ENCODE results near the gene H2BK1.

The H2BK1 gene

DNA sequence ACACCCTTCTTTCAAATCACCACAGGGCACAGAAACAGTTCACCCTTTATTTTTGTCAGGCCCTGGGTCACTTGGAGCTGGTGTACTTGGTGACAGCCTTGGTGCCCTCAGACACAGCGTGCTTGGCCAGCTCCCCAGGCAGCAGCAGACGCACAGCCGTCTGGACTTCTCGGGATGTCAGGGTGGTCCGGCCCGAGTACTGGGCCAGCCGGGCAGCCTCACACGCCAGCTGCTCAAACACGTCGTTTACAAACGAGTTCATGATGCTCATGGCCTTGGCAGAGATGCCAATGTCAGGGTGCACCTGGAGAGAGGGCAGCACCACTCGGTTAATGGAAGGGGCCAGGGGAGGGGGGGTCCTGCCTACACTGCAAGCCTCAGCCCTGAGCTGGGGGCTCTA lies 2.5 kb downstream of the H2BK1 start:
- H3K4me3 ChIP-seq (ENCODE audit: low read length): no peak overlapping the region
- TF ChIP-seq ZNF274 (IDR thresholded peaks at IDR 0.05; ENCODE audit: low read depth, low read length): no peak

DNA sequence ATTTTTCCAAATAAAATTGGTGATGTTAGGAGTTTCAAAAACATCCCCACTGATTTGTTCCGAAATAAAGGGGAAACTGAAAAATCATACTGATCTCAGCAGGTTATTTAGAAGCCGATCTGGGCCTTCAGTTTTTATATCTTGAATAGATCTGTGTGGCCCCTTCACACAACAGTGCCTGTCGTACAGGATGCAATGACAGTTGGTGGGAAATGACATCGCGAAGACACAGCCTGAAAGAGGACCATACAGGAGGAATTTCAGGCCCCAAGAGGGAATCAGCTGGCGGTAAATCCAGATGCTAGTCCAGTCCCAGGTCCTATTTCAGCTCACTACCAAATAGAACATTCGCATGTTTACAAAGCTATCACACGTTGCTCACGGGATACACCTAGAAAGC lies 3.0 kb downstream of the H2BK1 start:
- H3K4me3 ChIP-seq (ENCODE audit: low read length): no peak overlapping the region
- no peak for TF ChIP-seq ZNF274 (IDR thresholded peaks at IDR 0.05; ENCODE audit: low read depth, low read length)

DNA sequence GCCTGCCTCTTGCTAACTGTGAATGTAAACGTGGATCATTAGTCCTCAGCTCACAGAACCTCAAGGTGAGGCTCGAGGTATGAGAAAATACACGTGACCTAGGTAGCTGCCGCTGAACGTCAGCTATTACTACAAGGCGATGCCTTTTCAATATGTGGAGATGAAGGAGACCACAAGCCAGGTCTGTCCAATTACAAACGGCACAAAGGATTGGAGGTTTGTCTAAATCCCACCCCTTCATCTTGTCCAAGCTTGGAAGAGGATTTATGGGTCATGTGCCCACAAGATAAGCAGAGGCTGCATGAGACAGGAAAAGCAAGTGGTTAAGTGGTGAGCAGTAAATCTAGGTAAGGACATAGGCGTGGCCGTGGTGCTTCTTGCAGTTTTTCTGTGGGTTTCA lies 3.4 kb downstream of the H2BK1 start:
- no peak overlapping the region for H3K4me3 ChIP-seq (ENCODE audit: low read length)
- no peak for TF ChIP-seq ZNF274 (IDR thresholded peaks at IDR 0.05; ENCODE audit: low read depth, low read length)

DNA sequence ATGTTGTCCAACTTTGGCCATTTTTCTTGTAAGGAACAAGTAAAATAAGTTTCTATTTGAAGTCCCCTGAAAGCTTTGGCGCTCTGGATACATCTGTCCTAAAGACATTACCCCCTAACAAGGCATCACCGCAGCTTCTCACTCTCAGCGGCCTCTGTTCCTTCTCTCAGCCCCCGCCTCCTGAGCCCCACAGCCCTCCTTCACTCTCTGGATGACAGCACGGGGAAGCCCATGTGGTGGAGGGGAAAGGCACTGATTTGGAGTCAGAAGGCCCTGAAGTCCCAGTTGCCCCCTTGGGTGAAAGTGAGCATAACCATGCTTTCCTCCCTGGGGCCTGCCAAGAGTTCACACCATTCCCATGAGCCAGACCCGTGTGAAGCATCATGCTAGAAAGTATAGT lies 4.6 kb downstream of the H2BK1 start:
- H3K4me3 ChIP-seq (ENCODE audit: low read length): no peak overlapping the region
- no peak for TF ChIP-seq ZNF274 (IDR thresholded peaks at IDR 0.05; ENCODE audit: low read depth, low read length)

DNA sequence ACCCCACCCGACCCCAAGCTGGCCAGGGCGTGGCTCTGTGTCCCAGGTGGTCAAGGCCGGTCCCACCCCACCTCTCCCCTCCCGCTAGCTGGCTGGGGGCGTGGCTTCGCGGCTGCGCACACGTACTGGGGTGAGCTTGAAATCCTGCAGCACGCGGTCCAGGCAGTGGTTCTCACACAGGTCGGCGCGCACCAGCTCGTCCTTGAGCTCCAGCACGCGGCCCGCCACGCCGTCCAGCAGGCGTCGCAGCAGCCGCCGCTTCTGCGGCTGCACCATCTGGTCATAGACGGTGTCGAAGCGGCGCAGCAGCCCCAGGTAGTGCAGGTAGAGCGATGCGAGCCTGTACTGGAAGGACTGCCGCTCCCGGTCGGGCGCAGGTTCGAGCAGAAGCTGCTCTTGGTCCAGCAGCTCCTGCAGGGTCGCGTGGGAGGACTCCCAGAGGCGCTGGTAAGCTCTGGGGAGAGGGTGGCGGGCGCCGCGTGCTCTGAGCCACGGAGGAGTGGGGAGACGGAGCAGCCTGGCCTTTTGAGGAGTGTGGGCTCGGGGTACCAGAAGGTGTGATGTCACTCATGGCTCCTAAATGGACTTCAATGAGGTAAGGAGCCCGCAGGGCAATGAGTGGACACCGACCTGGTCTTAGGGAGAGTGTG lies 5.8 kb downstream of the H2BK1 start:
- no peak overlapping the region for H3K4me3 ChIP-seq (ENCODE audit: low read length)
- no peak for TF ChIP-seq ZNF274 (IDR thresholded peaks at IDR 0.05; ENCODE audit: low read depth, low read length)

DNA sequence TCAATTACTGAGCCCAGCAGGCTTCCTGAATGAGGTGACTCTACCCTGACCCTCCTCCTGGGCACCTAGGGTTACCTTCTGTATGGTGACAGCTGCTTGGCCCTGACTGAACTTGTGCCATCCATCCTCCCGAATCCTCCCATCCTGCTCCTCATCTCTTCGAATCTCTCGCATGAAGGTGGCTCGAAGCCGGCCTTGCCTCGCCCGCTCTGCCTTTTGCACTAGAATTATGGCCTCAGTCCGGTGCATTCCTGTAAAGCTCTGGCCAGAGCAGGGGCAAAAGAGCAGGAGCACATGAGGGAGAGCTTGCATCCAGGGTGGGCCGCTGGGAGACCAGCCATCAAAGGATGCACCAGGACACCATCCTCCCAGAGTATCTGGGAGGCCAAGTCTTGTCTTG lies 7.5 kb downstream of the H2BK1 start:
- no peak overlapping the region for H3K4me3 ChIP-seq (ENCODE audit: low read length)
- no peak for TF ChIP-seq ZNF274 (IDR thresholded peaks at IDR 0.05; ENCODE audit: low read depth, low read length)

DNA sequence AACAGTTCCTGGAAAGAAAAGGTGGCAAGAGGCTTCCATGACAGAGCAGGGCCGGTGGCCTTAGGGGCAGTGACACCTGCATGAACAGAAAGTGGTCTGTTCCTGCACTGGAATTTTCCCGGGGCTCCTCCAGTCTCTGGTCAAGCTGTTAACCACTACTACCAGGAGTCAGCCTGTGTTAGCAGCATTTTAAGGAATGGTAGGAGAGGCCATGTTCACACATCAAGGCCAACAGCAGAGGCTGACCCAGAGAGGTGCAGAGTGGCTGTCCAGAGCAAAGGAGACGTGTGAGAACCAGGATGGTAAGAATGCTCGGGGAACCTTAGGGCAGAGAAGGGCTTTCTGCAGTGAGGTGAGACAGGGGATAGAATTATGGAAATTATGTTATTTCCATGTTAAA lies 8.5 kb downstream of the H2BK1 start:
- TF ChIP-seq ZNF274 (IDR thresholded peaks at IDR 0.05; ENCODE audit: low read depth, low read length): no peak
- no peak overlapping the region for H3K4me3 ChIP-seq (ENCODE audit: low read length)

DNA sequence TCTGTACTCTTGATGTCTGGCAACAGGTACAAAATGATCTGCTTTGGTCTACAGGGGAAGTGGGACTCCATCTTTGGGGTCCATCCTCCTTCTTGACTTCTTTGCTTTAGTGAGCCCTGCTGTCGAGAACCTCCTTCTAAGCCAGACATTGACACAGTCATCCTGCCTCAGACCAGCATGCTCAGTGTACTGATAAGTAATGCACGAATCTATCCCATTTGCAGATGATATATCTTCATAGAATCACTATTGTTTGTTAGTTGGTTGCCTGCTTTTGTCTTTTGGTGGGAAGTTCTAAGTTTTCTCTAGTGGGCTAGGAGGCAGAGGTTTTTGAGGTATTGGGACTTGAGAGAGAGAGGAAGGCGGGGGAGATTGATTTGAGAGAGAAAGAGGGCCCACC lies 8.9 kb downstream of the H2BK1 start:
- no peak for TF ChIP-seq ZNF274 (IDR thresholded peaks at IDR 0.05; ENCODE audit: low read depth, low read length)

DNA sequence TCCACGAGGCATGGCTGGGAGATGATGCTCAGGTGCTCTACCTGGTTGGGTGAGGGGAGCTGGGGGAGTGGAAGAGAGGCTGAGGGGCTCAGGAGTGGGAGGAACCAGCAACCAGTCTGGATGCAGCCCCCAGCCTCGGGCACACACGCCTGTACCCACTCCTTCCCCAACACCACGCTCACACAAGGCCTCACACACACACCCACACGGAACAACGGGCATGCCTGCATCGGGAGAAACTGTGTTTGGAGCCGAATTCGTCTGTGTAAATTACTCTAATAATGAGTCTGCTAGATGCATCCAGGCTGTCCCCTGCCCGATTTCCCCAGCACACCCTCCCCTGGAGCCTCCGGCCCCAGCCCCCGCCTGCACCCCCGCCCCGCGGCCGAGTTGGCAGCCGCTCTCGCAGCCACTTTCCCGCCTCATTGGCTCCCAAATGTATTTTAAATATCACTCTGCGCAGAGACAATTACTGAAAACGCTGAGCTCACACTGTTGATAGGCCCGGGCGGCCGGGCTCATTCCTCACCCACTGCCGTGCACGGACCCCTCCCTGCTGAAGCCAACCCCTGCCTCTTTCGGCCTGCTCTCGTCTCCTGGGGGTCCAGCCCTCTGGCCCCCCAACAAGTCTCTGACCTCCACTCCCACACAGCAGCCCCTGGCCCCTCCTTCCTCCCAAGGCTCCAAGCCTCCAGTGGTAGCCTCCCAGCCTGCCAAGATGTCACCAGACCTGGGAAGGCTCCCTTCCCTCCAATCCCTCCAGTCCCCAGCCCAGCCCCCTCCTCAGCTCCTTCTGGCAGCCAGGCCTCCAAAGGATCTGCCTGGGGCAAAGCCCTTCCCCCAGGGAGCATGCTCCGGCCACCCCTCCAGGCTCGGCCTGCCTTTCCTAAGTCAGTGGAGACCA lies 11.1 kb downstream of the H2BK1 start:
- no peak overlapping the region for H3K4me3 ChIP-seq (ENCODE audit: low read length)
- TF ChIP-seq ZNF274 (IDR thresholded peaks at IDR 0.05; ENCODE audit: low read depth, low read length): no peak

More for the DNA sequence above, 8.9 kb downstream of the H2BK1 start:
- no peak overlapping the region for H3K4me3 ChIP-seq (ENCODE audit: low read length)

DNA sequence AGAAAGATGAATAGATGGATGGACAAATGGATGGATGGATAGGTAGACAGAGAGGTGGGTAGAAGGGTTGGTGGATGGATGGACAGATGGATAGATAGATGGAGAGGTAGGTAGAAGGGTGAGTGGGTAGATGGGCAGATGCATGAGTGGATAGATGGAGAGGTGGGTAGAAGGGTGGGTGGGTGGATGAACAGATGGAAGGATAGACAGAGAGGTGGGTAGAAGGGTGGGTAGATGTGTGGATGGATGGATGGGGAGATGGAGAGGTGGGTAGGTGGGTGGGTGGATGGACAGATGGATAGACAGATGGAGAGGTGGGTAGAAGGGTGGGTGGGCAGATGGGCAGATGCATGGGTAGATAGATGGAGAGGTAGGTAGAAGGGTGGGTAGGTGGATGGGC lies 12.4 kb downstream of the H2BK1 start:
- TF ChIP-seq ZNF274 (IDR thresholded peaks at IDR 0.05; ENCODE audit: low read depth, low read length): no peak
- no peak overlapping the region for H3K4me3 ChIP-seq (ENCODE audit: low read length)

DNA sequence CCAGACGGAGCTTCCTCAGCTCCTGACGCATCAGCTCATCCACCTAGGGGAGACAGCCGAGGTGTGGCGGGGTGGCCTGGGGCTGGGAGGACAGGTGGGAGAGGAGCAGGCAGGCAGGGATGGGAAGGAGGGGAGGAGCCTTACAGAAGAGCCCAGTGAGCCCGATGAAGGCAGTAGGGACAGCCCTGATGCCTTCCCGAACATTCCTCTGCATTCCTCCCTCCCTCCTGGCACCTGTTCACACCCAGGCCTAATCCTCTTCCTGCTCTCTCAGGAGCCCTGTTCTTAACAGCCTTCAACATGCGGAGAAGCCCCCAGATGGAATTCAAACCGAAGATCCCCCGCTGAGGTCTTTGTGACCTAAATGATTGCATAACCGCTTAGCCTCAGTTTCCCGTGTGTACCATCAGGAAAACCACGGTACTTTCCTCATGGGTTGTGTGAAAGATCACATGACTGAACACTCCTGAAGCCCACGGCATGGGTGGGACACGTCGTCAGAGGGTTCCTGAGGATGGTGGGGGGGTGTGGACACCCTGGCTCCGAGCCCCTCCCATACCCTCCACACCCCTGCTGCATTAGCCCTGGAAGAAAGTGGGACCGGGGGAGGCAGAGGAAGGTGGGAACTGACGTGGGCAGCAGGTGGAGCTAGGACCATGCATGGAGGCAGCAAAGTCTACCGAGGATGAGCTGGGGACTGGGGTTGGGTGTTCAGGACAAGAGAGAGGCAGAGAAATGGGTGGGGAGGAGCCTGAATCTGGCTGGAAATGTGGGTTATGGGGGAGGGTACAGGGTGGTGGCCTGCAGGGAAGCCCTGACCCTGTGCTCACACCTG lies 14.5 kb downstream of the H2BK1 start:
- H3K4me3 ChIP-seq (ENCODE audit: low read length): no peak overlapping the region
- TF ChIP-seq ZNF274 (IDR thresholded peaks at IDR 0.05; ENCODE audit: low read depth, low read length): no peak

DNA sequence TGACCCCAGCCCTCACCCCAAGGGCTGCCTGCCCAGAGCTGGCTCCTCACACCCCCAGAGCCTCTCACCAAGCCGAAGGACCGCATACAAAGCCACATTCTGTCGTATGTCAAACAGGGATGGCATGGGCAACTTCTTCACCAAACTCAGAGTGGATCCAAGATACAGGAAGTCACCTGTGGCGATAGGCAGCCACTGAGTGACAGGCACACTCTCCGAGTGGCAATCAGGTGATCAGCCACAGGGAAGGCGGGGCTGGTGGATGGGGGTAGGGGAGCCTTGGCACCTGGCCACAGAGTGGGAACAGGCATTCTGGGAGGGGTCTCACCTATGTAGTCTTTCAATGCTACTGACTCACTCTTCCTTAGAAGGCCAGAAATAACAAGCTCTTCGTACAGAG lies 16.1 kb downstream of the H2BK1 start:
- H3K4me3 ChIP-seq (ENCODE audit: low read length): no peak overlapping the region
- no peak for TF ChIP-seq ZNF274 (IDR thresholded peaks at IDR 0.05; ENCODE audit: low read depth, low read length)

DNA sequence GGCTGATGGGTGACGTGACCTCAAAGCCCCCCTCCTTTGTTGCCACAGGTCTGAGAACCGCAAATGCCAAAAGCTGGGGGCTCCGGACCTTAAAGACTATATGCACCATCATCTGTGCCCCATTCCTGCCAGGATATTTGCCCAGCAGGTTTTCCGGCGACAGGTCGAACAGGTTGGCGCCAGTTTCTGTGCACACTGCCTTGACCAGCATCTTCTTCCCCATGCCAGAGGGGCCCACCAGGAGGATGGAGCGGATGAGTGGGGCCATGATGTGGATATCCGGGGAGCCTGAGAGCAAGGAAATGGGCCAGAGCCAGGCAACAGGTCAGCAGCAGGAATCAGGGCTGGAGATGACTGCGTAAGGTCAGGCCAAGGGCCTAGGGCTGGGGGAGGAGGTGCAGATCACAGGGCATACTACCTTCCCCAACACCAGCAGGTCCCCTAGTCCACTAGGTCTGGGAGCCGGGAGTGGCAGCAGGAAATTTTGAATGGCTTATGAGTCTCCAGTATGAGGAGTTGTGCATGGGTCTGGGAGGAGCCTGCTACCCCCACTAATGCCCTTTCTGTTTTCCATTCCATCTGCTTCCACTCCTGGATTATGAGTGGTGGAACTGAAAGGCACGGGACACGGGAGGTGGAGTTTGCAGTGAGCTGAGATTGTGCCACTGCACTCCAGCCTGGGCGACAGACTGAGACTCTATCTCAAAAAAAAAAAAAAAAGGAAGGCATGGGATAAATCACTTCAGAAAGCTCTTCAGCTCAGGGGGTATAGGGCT lies 16.9 kb downstream of the H2BK1 start:
- TF ChIP-seq ZNF274 (IDR thresholded peaks at IDR 0.05; ENCODE audit: low read depth, low read length): no peak
- H3K4me3 ChIP-seq (ENCODE audit: low read length): no peak overlapping the region
